ENCODE results near the gene ETNK2.

DNA sequence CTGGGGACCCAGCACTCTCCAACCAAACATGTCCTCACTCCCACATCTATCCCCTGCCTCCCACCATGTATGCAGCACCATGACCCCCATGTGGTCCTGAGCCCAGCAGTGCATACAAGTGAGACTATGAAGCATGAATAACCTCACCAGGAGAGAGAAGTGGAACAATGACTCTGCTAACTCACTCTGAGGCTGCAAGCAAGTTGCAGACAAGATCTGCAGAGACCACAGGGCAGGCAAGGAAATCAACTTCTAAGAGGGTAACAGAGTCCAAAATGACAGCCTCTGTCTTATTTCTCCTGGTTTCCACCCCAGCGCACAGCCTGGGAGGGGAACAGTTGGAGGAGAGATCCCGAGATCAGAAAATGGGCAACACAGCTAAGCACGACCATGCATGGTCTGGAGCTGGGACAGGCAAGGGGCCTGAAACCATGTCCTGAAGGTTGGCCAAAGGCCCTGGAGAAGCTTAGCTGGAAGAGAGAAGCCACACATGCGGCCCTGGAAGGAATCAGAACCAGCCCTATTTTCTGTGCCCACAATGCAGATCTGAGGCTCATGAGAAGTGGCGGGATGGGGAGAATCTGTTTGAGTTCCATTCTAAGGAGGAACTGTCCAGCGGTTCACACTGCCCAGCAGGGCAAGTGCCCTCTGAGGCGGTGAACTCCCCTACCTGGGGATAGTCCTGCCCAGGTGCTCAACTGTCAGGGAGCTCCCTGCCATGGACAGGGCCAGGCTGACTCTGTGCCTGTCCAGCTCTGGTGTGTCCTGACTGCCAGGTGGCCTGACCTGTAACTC, 26.8 kb upstream of the ETNK2 start:
- TF ChIP-seq, protein P1, sequence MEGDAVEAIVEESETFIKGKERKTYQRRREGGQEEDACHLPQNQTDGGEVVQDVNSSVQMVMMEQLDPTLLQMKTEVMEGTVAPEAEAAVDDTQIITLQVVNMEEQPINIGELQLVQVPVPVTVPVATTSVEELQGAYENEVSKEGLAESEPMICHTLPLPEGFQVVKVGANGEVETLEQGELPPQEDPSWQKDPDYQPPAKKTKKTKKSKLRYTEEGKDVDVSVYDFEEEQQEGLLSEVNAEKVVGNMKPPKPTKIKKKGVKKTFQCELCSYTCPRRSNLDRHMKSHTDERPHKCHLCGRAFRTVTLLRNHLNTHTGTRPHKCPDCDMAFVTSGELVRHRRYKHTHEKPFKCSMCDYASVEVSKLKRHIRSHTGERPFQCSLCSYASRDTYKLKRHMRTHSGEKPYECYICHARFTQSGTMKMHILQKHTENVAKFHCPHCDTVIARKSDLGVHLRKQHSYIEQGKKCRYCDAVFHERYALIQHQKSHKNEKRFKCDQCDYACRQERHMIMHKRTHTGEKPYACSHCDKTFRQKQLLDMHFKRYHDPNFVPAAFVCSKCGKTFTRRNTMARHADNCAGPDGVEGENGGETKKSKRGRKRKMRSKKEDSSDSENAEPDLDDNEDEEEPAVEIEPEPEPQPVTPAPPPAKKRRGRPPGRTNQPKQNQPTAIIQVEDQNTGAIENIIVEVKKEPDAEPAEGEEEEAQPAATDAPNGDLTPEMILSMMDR (IDR thresholded peaks at IDR 0.05): no peak
- TF ChIP-seq POLR2AphosphoS5 (IDR thresholded peaks at IDR 0.05): no peak
